GM19240 (cell line): ENCODE data around the gene PEX3.

Source experiments
- DNase-seq: peaks from one replicate; pipeline ENCODE4 v3.0.0; 2011; ENCODE audit warnings: low spot score; ENCODE audit not compliant: insufficient read length

Gene PEX3

GRCh38 chr6:143536866-143537691 is 86.5 kb downstream of the PEX3 start:
- DNase-seq: no peak

GRCh38 chr6:143538374-143538773 is 87.8 kb downstream of the PEX3 start:
- no peak for DNase-seq

GRCh38 chr6:143539106-143539505 is 88.5 kb downstream of the PEX3 start:
- DNase-seq: no peak

- DNase-seq: no peak
Measured at GRCh38 chr6:143539734-143540133, 89.1 kb downstream of the PEX3 start.

- DNase-seq: no peak
Measured at GRCh38 chr6:143540192-143540591, 89.6 kb downstream of the PEX3 start.
